SK-N-SH (cell line): ENCODE data around the gene FTL. TPM values are rescaled to one million over a fixed set of nuclear protein-coding genes. Genes with fewer than 3 reads are reported as not detected.

Source experiments
- CTCF ChIA-PET: fragments of 300-600, 350-600 bp; formaldehyde crosslinking; extraction: SDS; loops from one replicate; lab custom pipeline; 2021; lab: Yijun Ruan, JAX
- POLR2A ChIA-PET: fragments of 350-600 bp; sonication (Branson Sonifier 250); formaldehyde crosslinking; extraction: SDS; loops from one replicate; lab custom pipeline; 2020; ENCODE audit warnings: antibody characterized with exemption, inconsistent platforms; lab: Yijun Ruan, JAX
- DNase-seq: peaks from one replicate; pipeline ENCODE4 v3.0.0; 2012
- H2AFZ ChIP-seq: fragments of 200-600 bp; sonication (generic); 2 replicates; pipeline ENCODE4 v1.8.1; 2016; ENCODE audit warnings: antibody characterized with exemption, mild to moderate bottlenecking, low read depth
- H3F3A ChIP-seq: fragments of 200-600 bp; sonication (generic); replicated peaks from 2 replicates; pipeline ENCODE3; 2016; ENCODE audit warnings: antibody characterized with exemption, mild to moderate bottlenecking; ENCODE audit not compliant: insufficient read depth
- H3K27ac ChIP-seq, 2 experiments: fragments of 200-500 bp in 1 of 2; fragments of 200-600 bp in 1 of 2; sonication (Bioruptor generic) in 1 of 2; sonication (generic), shearing (Covaris generic) in 1 of 2; 2 replicates each; pipeline versions ENCODE4 v1.5.1 to v1.6.1; 2014 to 2016; ENCODE audit warnings: low read depth in 2 of 2, inconsistent platforms in 1 of 2, low read length in 1 of 2, mild to moderate bottlenecking in 1 of 2, mixed read lengths in 1 of 2
- H3K27me3 ChIP-seq: fragments of 200-600 bp; sonication (generic), shearing (Covaris generic); 2 replicates; pipeline ENCODE4 v1.6.1; 2016; ENCODE audit warnings: mixed run types; ENCODE audit not compliant: insufficient read depth
- H3K36me3 ChIP-seq, 2 experiments: fragments of 200-500 bp in 1 of 2; fragments of 200-600 bp in 1 of 2; sonication (Bioruptor generic) in 1 of 2; sonication (generic) in 1 of 2; replicated peaks in 1 of 2; 2 replicates each; pipeline versions ENCODE3 to v1.5.1; 2014 to 2016; ENCODE audit warnings: low read length in 1 of 2, mild to moderate bottlenecking in 1 of 2; ENCODE audit not compliant: insufficient read depth in 2 of 2, control insufficient read depth in 1 of 2
- H3K4me1 ChIP-seq, 2 experiments: fragments of 200-500 bp in 1 of 2; fragments of 200-600 bp in 1 of 2; sonication (Bioruptor generic) in 1 of 2; sonication (generic), shearing (Covaris generic) in 1 of 2; 2 replicates each; pipeline versions ENCODE4 v1.5.1 to v1.6.1; 2014 to 2016; ENCODE audit warnings: low read depth in 1 of 2, low read length in 1 of 2, mixed run types in 1 of 2; ENCODE audit not compliant: insufficient read depth in 2 of 2, control insufficient read depth in 1 of 2
- H3K4me2 ChIP-seq: fragments of 200-600 bp; sonication (generic), shearing (Covaris generic); 2 replicates; pipeline ENCODE4 v1.6.1; 2017; ENCODE audit warnings: mixed run types
- H3K4me3 ChIP-seq, 2 experiments: fragments of 200-500 bp in 1 of 2; fragments of 200-600 bp in 1 of 2; sonication (Bioruptor generic) in 1 of 2; sonication (generic), shearing (Covaris generic) in 1 of 2; 2 replicates each; pipeline versions ENCODE4 v1.5.1 to v1.8.1; 2014 to 2016; ENCODE audit warnings: low read depth in 2 of 2, inconsistent platforms in 1 of 2, low read length in 1 of 2, mild to moderate bottlenecking in 1 of 2, mixed read lengths in 1 of 2, moderate library complexity in 1 of 2
- H3K79me2 ChIP-seq: fragments of 200-600 bp; sonication (generic); 2 replicates; pipeline ENCODE4 v1.8.1; 2017; ENCODE audit warnings: mild to moderate bottlenecking; ENCODE audit not compliant: insufficient read depth
- H3K9ac ChIP-seq: fragments of 200-600 bp; sonication (generic); 2 replicates; pipeline ENCODE4 v1.6.1; 2017; ENCODE audit warnings: mixed run types
- H3K9me2 ChIP-seq: fragments of 200-600 bp; sonication (generic); 2 replicates; pipeline ENCODE4 v1.6.1; 2017; ENCODE audit warnings: mixed run types
- H3K9me3 ChIP-seq: fragments of 200-600 bp; sonication (generic); 2 replicates; pipeline ENCODE4 v1.6.1; 2017; ENCODE audit warnings: mixed run types, mild to moderate bottlenecking, moderate library complexity
- H4K20me1 ChIP-seq: fragments of 200-600 bp; sonication (generic); 2 replicates; pipeline ENCODE4 v1.6.1; 2017; ENCODE audit warnings: mild to moderate bottlenecking, mixed run types; ENCODE audit not compliant: insufficient read depth
- CHD2 ChIP-seq: fragments of 150-350 bp; IDR thresholded peaks from 2 replicates; pipeline ENCODE4 v1.6.1; 2018; ENCODE audit warnings: low read length; ENCODE audit not compliant: partially characterized antibody
- EP300 ChIP-seq, 2 experiments: IDR thresholded peaks; 2 replicates each; pipeline versions ENCODE4 v1.4.0 to v1.6.1; 2012; ENCODE audit warnings: borderline replicate concordance in 1 of 2, low read depth in 1 of 2, low read length in 1 of 2
- FOSL2 ChIP-seq: IDR thresholded peaks from 2 replicates; pipeline ENCODE4 v1.4.0; 2012; ENCODE audit warnings: low read depth, mild to moderate bottlenecking, moderate library complexity, borderline replicate concordance
- FOXJ3 ChIP-seq: sonication (generic); formaldehyde crosslinking; IDR thresholded peaks from 2 replicates; pipeline ENCODE4 v1.5.1; 2020; ENCODE audit warnings: mild to moderate bottlenecking, missing genetic modification reagents
- FOXM1 ChIP-seq: IDR thresholded peaks from 2 replicates; pipeline ENCODE4 v1.4.0; 2012; ENCODE audit warnings: low read depth, mild to moderate bottlenecking
- GABPA ChIP-seq: IDR thresholded peaks from 2 replicates; pipeline ENCODE4 v1.4.0; 2012; ENCODE audit warnings: low read depth, mild to moderate bottlenecking
- GATA2 ChIP-seq: sonication (generic); formaldehyde crosslinking; IDR thresholded peaks from 2 replicates; pipeline ENCODE4 v1.5.0; 2020; ENCODE audit warnings: mild to moderate bottlenecking, missing genetic modification reagents
- IRF3 ChIP-seq: fragments of 150-350 bp; IDR thresholded peaks from 2 replicates; pipeline ENCODE4 v1.6.1; 2016; ENCODE audit warnings: mild to moderate bottlenecking, low read depth, low read length
- JUND ChIP-seq: IDR thresholded peaks from 2 replicates; pipeline ENCODE4 v1.4.0; 2012
- MEF2A ChIP-seq: IDR thresholded peaks from 2 replicates; pipeline ENCODE4 v1.4.0; 2012; ENCODE audit warnings: low read depth, borderline replicate concordance
- NFIC ChIP-seq: IDR thresholded peaks from 2 replicates; pipeline ENCODE4 v1.4.0; 2012; ENCODE audit warnings: borderline replicate concordance
- NRF1 ChIP-seq: IDR thresholded peaks from 2 replicates; pipeline ENCODE4 v1.6.1; 2012; ENCODE audit warnings: low read depth, mild to moderate bottlenecking, low read length
- PBX3 ChIP-seq: IDR thresholded peaks from 2 replicates; pipeline ENCODE4; 2012
- POLR2AphosphoS5 ChIP-seq: IDR thresholded peaks from 2 replicates; pipeline ENCODE4 v1.6.1; 2012; ENCODE audit warnings: low read depth, low read length
- RCOR1 ChIP-seq: fragments of 150-350 bp; IDR thresholded peaks from 2 replicates; pipeline ENCODE4 v1.6.1; 2017; ENCODE audit warnings: antibody characterized with exemption, low read length
- TEAD4 ChIP-seq: IDR thresholded peaks from 2 replicates; pipeline ENCODE4 v1.4.0; 2012; ENCODE audit warnings: mild to moderate bottlenecking, borderline replicate concordance; ENCODE audit not compliant: insufficient read depth
- USF1 ChIP-seq: IDR thresholded peaks from 2 replicates; pipeline ENCODE4 v1.4.0; 2012; ENCODE audit warnings: low read depth, borderline replicate concordance
- USF2 ChIP-seq: fragments of 150-350 bp; IDR thresholded peaks from 2 replicates; pipeline ENCODE4 v1.6.1; 2017; ENCODE audit warnings: antibody characterized with exemption, low read length, low read depth, borderline replicate concordance
- ZBTB33 ChIP-seq: IDR thresholded peaks from 2 replicates; pipeline ENCODE4 v1.4.0; 2012; ENCODE audit warnings: low read depth, borderline replicate concordance
- WGBS: methylation state at CpG from one replicate; pipeline ENCODE4 v1.1.6; 2017; ENCODE audit warnings: low lambda C conversion rate; 5-methylcytosine and 5-hydroxymethylcytosine counted together
- polyA plus RNA-seq, 3 experiments: library from polyadenylated mRNA; depleted of rRNA; stranded (reverse); fragments of >200 nt; gene quantifications; 2 replicates each; pipeline ENCODE4 v1.2.3, GENCODE V29; 2012

Gene FTL
- polyA plus RNA-seq, 1 of the 3 experiments (the other 2 are of a cell fraction) = 875 TPM

- Histone ChIP-seq H3K27ac (no peak overlapping the region), H3K36me3 (peaks cover 7 to 55% of the 10 kb centered on the region in 2 experiments)
Measured at GRCh38 chr19:49011194-49011593, 46.1 kb downstream of the FTL start.

More at GRCh38 chr19:49011194-49011593, 46.1 kb downstream of the FTL start:
- no peak overlapping the region for H3K4me3 ChIP-seq
- H3K79me2 ChIP-seq = no peaks in the 10 kb centered on the region
- no peaks in the 10 kb centered on the region for H3K4me1 ChIP-seq
- no peaks in the 10 kb centered on the region for H3K9me3 ChIP-seq
- ChIA-PET POLR2A (no interaction called here), CTCF (interaction anchor here (1.3 to 8.6 kb wide), 2 partner anchors 8 to 12 kb away, joined by 5 to 68 read pairs; no protein-coding TSS in a partner anchor)
- DNase-seq = no peak
- 90% methylated on average over 13 of the region's 17 CpGs for WGBS
- H2AFZ ChIP-seq = no peak overlapping the region
- no peaks in the 10 kb centered on the region for H3K27me3 ChIP-seq
- no peaks in the 10 kb centered on the region for H3K9me2 ChIP-seq
- no peak overlapping the region for H3K9ac ChIP-seq
- no peak overlapping the region for H3K4me2 ChIP-seq
- TF ChIP-seq GABPA = no peak
- no peak for TF ChIP-seq EP300 (IDR thresholded peaks at IDR 0.05; ENCODE audit: borderline replicate concordance in 1 of 2, low read depth in 1 of 2, low read length in 1 of 2)
- no peak for TF ChIP-seq RCOR1
- no peak for TF ChIP-seq NFIC
- no peak for TF ChIP-seq FOXM1
- no peak for TF ChIP-seq FOXJ3 (CRISPR knock-in tag)
- no peak for TF ChIP-seq FOSL2
- no peak for TF ChIP-seq PBX3
- TF ChIP-seq ZBTB33 = no peak
- TF ChIP-seq MEF2A = no peak
- TF ChIP-seq TEAD4 = no peak
- no peak for TF ChIP-seq NRF1
- TF ChIP-seq POLR2AphosphoS5 = no peak
- no peak for TF ChIP-seq IRF3
- TF ChIP-seq USF1 = no peak
- TF ChIP-seq GATA2 (CRISPR knock-in tag) = no peak
- TF ChIP-seq JUND = no peak
- no peak for TF ChIP-seq CHD2
- TF ChIP-seq USF2 = no peak
- H3F3A ChIP-seq = peaks cover 7% of the 10 kb centered on the region
- no peaks in the 10 kb centered on the region for H4K20me1 ChIP-seq
